GM19328 (cell line): ENCODE data around the gene IL17RA.
A peak's percentile ranks its signal among the peaks of the same experiment; 100 is the strongest.

Experiments used
- ATAC-seq: cut with Tn5 transposase; IDR thresholded peaks from one replicate; pipeline ENCODE4 v1.9.1; 2021; ENCODE audit warnings: mild to moderate bottlenecking, moderate library complexity; ENCODE audit not compliant: unreplicated experiment

Gene IL17RA

DNA sequence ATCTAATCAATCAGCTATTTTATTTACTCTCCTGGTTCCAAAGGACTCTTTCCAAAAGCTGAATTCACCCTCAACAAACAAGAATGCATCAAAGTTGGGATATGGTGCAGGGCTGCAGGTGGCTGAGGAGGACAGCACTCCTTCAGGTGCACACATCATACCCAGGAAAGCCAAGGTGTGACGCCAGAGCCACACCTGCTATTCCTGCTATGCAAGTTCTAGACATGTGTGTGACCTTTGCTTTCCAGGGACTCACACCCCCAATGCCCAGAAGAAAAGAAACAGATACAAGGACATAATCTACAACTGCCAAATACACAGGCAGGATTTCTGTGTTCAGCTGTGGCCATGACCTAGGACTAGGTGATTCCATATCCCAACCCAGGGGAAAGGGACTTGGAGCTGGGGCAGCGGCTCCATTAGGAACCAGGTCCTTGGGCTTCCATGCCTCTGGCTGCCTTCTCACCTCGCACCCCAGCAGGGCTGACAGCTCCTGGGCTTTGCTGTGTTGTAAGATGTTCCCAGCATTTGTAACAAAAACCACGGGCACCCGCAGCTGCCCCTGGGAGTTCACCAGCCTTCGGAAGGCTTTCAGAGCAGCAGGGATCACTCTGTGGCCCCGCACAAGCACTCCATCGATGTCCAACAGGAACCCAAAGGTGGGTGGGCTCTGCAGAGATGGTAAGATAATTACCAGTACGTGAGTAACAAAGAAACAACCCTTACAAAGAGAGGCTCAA is 64.4 kb downstream of the IL17RA start:
- no peak for ATAC-seq

DNA sequence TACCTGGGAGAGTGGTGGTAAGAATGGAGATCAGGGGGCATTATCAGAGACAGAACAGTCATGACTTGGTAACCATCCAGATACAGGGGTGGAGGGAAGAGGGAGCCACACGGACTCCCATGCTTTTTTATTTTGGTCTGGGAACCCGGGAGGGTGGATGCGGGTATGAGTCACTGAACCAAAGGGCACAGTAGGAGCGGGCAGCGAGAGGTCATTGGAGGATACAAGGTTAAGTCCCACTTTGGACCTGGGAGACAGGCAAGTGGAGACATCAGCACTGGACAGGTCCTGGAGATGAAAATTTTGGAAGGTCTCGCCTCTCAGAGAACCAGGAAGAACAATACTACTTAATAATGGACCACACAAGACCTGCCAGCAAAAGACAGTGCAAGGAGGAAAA is 67.5 kb downstream of the IL17RA start:
- ATAC-seq, result no peak

DNA sequence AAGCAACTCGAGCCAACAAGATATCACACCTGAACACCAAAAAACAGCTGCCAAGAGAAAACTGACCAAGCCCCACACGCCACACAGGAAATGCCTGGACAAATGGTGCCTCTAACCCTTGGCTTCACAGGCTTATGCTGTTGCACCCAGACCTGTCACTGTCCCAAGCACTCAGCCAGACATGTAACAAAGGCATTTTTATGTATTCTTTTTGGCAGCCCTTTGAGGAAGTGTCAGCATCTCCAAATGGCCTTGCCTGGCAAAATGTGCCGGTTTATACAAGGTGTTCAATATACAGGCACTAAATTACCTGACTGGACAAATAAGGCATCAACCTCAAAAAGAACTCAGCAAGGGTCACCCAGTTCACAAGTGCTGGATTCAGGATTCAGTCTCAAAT is 68.2 kb downstream of the IL17RA start:
- ATAC-seq, result no peak

DNA sequence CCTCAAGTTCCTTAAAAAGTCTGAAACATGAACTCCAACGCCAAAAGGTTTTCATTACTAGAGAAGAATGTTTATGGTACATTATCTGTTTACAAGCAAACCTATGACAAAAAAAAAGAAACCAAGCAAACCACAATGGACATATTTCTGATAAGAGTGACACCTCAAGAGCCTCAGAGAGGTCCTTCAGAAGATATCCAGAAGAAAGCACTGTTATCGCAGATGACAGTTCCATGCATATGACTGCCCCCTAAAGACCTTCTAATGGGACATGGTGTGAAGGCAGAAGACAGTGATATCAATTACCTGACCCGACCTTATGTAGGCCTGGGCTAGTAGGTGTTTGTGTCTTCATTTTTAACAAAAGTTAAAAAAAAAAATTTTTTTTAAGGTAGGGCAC is 71.1 kb downstream of the IL17RA start:
- no peak for ATAC-seq

DNA sequence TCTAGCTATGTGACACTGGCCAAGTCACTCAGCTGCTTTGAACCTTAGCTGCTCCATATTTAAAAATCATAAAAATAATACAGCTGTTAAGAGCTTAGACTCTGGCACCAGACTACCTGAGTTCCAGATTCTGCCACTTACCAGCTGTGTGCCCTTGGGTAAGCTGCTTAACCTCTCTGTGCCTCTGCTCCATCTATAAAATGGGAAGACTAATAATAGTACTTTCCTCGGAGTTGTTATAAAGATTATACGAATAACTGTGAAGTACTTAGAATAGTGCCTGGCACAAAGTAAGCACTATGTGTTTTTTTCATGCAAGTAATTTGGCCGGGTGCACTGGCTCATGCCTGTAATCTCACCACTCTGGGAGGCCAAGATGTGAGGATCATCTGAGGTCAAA is 72.9 kb downstream of the IL17RA start:
- no peak for ATAC-seq

DNA sequence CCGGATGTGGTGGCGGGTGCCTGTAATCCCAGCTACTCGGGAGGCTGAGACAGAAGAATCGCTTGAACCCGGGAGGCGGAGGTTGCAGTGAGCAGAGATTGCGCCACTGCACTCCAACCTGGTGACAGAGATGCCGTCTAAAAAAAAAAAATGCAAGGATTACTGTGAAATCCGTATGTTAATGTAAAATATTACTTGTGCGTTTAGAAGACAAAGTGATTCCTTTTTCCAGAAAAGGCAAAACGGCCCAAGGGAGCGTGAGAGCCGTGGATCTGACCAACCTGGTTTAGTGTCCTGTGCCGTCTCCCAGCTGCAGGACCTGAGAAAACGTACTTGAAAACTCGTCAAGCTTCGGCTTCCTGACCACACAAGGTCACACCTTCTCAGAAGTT is 73.4 kb downstream of the IL17RA start:
- no peak for ATAC-seq

DNA sequence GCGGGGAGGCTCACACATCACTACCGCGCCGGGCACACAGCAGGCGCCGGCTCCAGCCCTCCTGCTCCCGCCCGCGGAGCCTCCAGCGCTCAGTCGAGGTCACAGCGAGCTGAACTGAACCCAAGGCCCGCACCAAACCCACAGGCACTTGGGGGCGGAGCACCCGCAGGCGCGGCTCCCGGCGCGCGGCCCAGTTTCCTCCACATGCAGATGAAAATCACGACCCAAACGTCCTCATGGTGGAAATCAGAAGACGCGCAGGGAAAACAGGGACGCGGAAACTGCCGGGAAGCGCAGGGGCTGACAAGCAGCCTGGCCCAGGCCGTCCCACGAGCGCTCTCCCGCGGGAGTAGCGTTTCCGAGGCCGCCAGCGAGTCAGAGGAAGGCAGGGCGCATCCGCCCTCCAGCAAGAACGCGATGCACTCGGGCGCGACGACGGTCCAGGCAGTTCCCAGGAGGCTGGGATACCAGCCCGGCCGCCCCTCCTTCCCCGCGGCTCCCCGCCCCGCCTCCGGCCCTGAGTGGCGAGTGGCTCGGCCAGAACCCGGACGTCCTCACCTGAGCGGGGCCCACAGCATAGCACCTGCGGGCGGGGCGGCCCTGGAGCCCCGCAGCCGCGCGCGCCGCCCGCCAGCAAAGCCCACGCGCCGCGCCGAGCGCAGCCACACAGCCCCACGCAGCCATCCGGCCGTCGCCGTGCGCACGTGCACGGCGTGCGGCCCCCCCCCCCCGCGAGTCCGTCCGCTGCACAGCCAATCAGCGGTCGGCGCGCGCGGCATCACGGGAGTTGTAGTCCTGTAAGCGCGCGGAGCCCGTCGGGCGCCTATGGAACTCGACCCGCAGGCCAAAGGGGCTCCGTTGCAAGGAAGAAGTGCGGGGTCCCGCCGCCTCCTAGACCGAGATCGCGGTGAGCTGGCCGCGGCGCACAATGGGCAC is 74.0 kb downstream of the IL17RA start, which contains the start of gene HDHD5:
HDHD5 (minus strand) TSS at position 710 of the 936 bp plus-strand sequence; CDS start at position 684, 26 bp downstream.
- peak; percentile 74 for ATAC-seq

DNA sequence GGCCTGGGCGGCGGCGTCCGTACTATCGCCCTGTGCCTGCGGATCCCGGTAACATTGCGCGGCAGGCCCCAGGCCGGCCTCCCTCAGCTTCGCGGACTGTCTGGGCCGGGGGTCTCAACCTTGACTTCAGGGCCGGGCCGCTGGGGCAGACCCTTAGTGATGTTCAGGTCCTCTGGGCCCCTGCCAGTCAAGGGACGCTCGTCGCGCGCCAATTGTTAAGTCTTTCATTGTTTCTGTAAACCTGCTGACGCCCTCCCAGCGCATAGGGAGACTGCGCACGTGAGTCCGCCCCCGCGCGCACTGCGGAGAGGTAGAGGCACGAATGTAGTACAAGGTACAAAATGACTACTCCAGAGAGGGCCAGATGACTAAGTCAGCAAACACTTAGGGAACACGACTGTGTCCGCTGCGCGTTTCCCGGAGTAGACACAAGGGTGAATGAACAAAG is 74.7 kb downstream of the IL17RA start:
- ATAC-seq, result peak; percentile 28

DNA sequence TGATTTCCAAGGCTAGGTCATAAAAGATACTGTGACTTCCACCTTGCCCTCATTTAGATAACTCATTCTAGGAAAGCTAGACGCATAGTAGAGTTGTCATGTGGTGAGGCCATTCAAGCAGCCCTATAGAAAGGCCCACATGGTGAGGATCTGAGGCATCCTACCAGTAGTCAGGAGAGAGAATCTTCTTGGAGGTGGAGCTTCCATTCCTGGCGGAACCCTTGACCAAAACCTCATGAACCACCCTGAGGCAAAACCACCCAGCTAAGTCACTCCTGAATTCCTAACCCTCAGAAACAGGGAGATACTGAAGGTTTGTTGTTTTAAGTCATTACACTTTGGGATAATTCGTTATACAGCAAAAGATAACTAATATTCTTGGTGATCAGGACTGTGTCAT is 77.2 kb downstream of the IL17RA start:
- no peak for ATAC-seq

DNA sequence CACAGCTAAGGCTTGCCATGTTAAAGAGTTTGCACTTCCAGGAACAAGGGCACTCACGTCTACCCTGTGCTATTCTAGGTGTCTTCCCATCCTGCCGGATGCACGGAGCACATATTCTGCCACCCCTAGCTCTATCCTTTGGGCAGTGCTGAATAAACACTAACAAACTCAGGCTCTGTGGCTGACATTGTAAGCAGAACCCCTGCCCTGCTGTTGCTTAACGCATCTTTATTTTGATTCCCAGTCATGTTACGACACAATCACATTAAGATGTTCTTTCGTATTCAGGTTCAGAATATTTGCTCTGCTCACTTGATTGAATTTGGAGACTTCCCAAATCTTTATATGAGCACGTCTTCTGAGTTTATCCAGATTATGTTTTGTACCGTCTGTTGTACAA is 77.9 kb downstream of the IL17RA start:
- no peak for ATAC-seq

DNA sequence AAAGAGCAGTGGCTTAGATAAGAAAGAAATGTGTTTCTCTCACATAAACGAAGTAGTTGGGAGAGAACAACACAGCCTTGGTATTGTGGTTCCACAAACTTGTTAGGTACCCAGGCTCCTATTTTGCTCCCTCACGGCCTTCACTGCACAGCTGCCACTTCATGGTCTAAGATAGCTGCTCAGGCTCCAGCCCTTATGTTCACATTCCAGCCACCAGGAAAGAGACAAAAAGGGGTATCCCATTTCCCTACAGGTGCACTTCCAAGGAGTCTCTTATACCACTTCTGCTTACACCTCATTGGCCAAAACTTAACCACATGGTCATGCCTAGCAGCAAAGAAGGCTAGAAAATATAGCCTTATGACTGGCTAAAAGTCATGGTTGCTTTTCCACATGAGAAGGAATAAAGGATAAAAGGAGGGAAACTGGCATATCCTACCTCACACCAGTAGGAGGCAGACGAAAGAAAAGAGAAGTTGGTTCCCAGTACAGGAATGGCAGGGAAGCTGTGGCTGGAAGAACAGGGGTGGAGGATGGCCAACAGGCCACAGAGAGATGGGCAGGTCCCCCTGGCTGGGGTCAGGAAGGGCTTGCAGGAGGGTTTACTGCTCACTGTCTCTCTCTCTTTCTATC is 79.7 kb downstream of the IL17RA start:
- no peak for ATAC-seq
